ENCODE results near the gene ARID5A. TPM values are rescaled to one million over a fixed set of nuclear protein-coding genes. Genes with fewer than 3 reads are reported as not detected.

Gene ARID5A
- total and polyA plus RNA-seq, 2 experiments from 2014 or later: 15.2 to 19.5 TPM

DNA sequence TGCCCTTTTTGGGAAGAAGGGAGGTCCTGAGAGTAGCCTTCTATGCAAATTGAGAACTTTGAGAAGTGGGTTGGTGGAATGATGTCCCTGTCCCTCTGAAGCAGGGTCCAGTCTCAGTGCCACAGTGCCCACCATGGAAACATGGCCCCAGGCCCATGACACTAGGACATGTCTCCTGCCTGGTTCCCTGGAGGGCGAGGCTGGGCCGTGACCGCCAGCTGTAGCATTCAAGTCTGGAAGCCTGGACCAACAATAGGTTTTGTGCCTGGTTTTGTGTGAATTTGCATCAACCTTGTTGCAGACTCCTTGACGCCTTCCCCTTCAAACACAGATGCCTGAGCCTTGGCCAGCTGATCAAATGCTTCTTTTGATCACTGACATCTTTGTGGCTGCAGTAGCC is 27.5 kb downstream of the ARID5A start:
- no peaks in the 10 kb centered on the region for H3K9me2 ChIP-seq (ENCODE audit: insufficient read depth)
- no peaks in the 10 kb centered on the region for H3K27me3 ChIP-seq (replicated peaks; ENCODE audit: insufficient read depth)
- no peak overlapping the region for H2AFZ ChIP-seq
- WGBS, 2 experiments (ENCODE audit: low coverage in 1 of 2, low lambda C conversion rate in 2 of 2, missing lambda C conversion rate in 2 of 2): 70 to 73% methylated on average over 4 of the region's 4 CpGs
- in situ Hi-C loops (cut with MboI): no loop called here
- H3K36me3 ChIP-seq (ENCODE audit: low read depth): no peaks in the 10 kb centered on the region
- no peak for DNase-seq
- H3K4me2 ChIP-seq (ENCODE audit: unreplicated experiment): no peak overlapping the region
- TF ChIP-seq EZH2 (IDR thresholded peaks at IDR 0.05; ENCODE audit: insufficient read depth, poor library complexity, severe bottlenecking) (no peak), EZH2phosphoT487 (IDR thresholded peaks at IDR 0.05; ENCODE audit: insufficient read depth, low read depth) (no peak)
- H3K4me3 ChIP-seq: no peak overlapping the region
- no peak overlapping the region for H3K27ac ChIP-seq
- H3K9ac ChIP-seq: no peak overlapping the region
- no peaks in the 10 kb centered on the region for H3K9me3 ChIP-seq (ENCODE audit: low read depth)
- no peaks in the 10 kb centered on the region for H3K4me1 ChIP-seq (ENCODE audit: insufficient read depth)
- H3F3A ChIP-seq (ENCODE audit: insufficient read depth): no peaks in the 10 kb centered on the region
- H4K20me1 ChIP-seq (ENCODE audit: insufficient read depth): no peaks in the 10 kb centered on the region
- no peaks in the 10 kb centered on the region for H3K79me2 ChIP-seq (ENCODE audit: insufficient read depth)

DNA sequence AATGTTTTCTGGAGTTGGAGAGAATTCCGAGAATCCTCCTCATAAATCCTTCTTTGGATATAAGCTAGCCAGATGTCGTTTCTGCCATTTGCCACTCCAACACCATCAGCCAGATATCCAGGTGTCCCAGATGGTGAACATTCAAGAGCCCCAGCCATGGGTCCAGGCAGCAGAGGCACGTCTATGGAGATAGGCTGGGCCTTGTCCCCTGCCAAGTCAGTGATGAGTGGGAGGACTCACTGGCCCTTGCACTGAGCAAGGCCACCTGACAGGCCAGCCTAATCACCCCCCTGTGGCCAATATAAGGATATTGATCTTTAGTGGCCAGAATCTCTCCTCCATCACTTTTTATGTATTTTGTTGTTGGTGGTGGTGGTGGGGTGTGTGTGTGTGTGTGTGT is 28.0 kb downstream of the ARID5A start:
- H3K4me2 ChIP-seq (ENCODE audit: unreplicated experiment): no peak overlapping the region
- in situ Hi-C loops (cut with MboI): no loop called here
- TF ChIP-seq EZH2phosphoT487 (IDR thresholded peaks at IDR 0.05; ENCODE audit: insufficient read depth, low read depth) (no peak), EZH2 (IDR thresholded peaks at IDR 0.05; ENCODE audit: insufficient read depth, poor library complexity, severe bottlenecking) (no peak)
- H3K27ac ChIP-seq: no peak overlapping the region
- no peaks in the 10 kb centered on the region for H3K4me1 ChIP-seq (ENCODE audit: insufficient read depth)
- H4K20me1 ChIP-seq (ENCODE audit: insufficient read depth): no peaks in the 10 kb centered on the region
- no peaks in the 10 kb centered on the region for H3F3A ChIP-seq (ENCODE audit: insufficient read depth)
- no peak overlapping the region for H2AFZ ChIP-seq
- no peaks in the 10 kb centered on the region for H3K27me3 ChIP-seq (replicated peaks; ENCODE audit: insufficient read depth)
- 49 to 54% methylated on average over 3 of the region's 3 CpGs for WGBS, 2 experiments (ENCODE audit: low coverage in 1 of 2, low lambda C conversion rate in 2 of 2, missing lambda C conversion rate in 2 of 2)
- no peak for DNase-seq
- H3K9me3 ChIP-seq (ENCODE audit: low read depth): no peaks in the 10 kb centered on the region
- no peaks in the 10 kb centered on the region for H3K36me3 ChIP-seq (ENCODE audit: low read depth)
- H3K79me2 ChIP-seq (ENCODE audit: insufficient read depth): no peaks in the 10 kb centered on the region
- no peak overlapping the region for H3K9ac ChIP-seq
- no peak overlapping the region for H3K4me3 ChIP-seq
- H3K9me2 ChIP-seq (ENCODE audit: insufficient read depth): no peaks in the 10 kb centered on the region

DNA sequence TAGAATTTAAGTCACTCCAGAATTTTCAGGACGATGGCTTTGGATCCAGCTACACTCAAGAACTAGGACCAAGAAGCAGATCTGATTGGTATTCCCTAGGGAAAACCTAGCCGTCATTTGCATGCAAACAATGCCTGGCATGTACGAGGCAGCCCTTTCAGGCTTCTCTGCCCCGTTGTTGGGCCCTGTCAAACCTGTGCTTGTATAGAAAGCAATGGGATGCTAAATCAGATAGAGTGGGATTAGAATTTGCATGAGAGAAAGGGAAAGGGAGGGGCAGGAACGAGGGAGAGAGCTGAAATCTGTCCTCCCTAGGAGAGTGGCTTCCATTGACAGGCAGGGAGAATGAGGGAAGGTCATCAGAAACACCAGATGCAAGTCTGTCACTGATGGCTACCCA is 28.6 kb downstream of the ARID5A start:
- no peaks in the 10 kb centered on the region for H3K9me2 ChIP-seq (ENCODE audit: insufficient read depth)
- no peaks in the 10 kb centered on the region for H4K20me1 ChIP-seq (ENCODE audit: insufficient read depth)
- H2AFZ ChIP-seq: no peak overlapping the region
- H3K9me3 ChIP-seq (ENCODE audit: low read depth): no peaks in the 10 kb centered on the region
- H3K27me3 ChIP-seq (replicated peaks; ENCODE audit: insufficient read depth): no peaks in the 10 kb centered on the region
- no peaks in the 10 kb centered on the region for H3F3A ChIP-seq (ENCODE audit: insufficient read depth)
- H3K4me1 ChIP-seq (ENCODE audit: insufficient read depth): no peaks in the 10 kb centered on the region
- in situ Hi-C loops (cut with MboI): no loop called here
- H3K79me2 ChIP-seq (ENCODE audit: insufficient read depth): no peaks in the 10 kb centered on the region
- no peak overlapping the region for H3K9ac ChIP-seq
- no peak overlapping the region for H3K27ac ChIP-seq
- TF ChIP-seq EZH2phosphoT487 (IDR thresholded peaks at IDR 0.05; ENCODE audit: insufficient read depth, low read depth) (no peak), EZH2 (IDR thresholded peaks at IDR 0.05; ENCODE audit: insufficient read depth, poor library complexity, severe bottlenecking) (no peak)
- H3K4me3 ChIP-seq: no peak overlapping the region
- H3K36me3 ChIP-seq (ENCODE audit: low read depth): no peaks in the 10 kb centered on the region
- H3K4me2 ChIP-seq (ENCODE audit: unreplicated experiment): no peak overlapping the region
- WGBS, 2 experiments (ENCODE audit: low coverage in 1 of 2, low lambda C conversion rate in 2 of 2, missing lambda C conversion rate in 2 of 2): 66 to 74% methylated on average over 5 of the region's 5 CpGs
- DNase-seq: no peak

DNA sequence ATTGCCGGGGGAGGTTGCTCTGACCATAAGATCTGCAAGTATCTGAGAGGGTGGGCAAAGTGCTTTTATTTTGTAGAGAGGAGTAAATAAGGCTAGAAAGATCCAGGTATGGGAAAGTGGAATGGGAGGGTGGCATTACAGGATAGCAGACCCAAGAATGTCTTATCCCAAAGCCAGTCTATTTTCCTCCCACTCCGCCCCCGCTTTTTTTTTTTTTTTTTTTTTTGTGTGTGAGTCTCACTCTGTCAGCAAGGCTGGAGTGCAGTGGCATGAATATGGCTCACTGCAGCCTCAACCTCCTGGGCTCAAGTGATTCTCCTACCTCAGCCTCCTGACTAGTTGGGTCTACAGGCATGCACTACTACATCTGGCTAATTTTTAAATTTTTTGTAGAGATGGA is 31.5 kb downstream of the ARID5A start:
- H3F3A ChIP-seq (ENCODE audit: insufficient read depth): no peaks in the 10 kb centered on the region
- no peak overlapping the region for H2AFZ ChIP-seq
- no peaks in the 10 kb centered on the region for H4K20me1 ChIP-seq (ENCODE audit: insufficient read depth)
- WGBS, 2 experiments (ENCODE audit: low coverage in 1 of 2, low lambda C conversion rate in 2 of 2, missing lambda C conversion rate in 2 of 2): 92 to 97% methylated on average over 1 to 3 of the region's 3 CpGs
- H3K9ac ChIP-seq: no peak overlapping the region
- no peaks in the 10 kb centered on the region for H3K9me2 ChIP-seq (ENCODE audit: insufficient read depth)
- TF ChIP-seq EZH2 (IDR thresholded peaks at IDR 0.05; ENCODE audit: insufficient read depth, poor library complexity, severe bottlenecking): no peak
- TF ChIP-seq EZH2phosphoT487 (IDR thresholded peaks at IDR 0.05; ENCODE audit: insufficient read depth, low read depth): no peak
- no peaks in the 10 kb centered on the region for H3K9me3 ChIP-seq (ENCODE audit: low read depth)
- no peak overlapping the region for H3K27ac ChIP-seq
- H3K4me1 ChIP-seq (ENCODE audit: insufficient read depth): no peaks in the 10 kb centered on the region
- H3K4me3 ChIP-seq: no peak overlapping the region
- no peaks in the 10 kb centered on the region for H3K36me3 ChIP-seq (ENCODE audit: low read depth)
- H3K79me2 ChIP-seq (ENCODE audit: insufficient read depth): no peaks in the 10 kb centered on the region
- in situ Hi-C loops (cut with MboI): no loop called here
- H3K27me3 ChIP-seq (replicated peaks; ENCODE audit: insufficient read depth): no peaks in the 10 kb centered on the region
- DNase-seq: no peak
- H3K4me2 ChIP-seq (ENCODE audit: unreplicated experiment): no peak overlapping the region

DNA sequence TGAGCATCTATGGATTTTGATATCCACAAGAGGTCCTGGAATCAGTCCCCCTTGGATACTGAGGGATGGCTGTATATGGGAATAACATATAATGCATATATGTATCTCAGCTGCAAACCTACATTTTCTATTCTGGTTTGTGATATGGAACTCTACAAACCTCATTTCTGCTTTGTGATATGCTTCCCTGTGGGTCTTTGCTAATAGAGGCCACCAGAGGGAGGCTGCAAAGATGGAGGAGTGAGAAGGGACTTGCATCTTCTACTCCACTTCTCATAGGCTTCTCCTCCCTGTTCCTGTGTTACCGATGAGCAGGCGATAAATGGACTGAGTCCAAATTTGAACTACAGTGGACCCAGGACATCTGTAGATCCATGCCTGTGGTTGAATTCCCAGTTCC is 37.8 kb downstream of the ARID5A start:
- DNase-seq: peak; percentile 9
- Histone ChIP-seq H3K4me1 (ENCODE audit: insufficient read depth) (no peaks in the 10 kb centered on the region), H3K27me3 (replicated peaks; ENCODE audit: insufficient read depth) (no peaks in the 10 kb centered on the region), H4K20me1 (ENCODE audit: insufficient read depth) (no peaks in the 10 kb centered on the region), H3K4me3 (no peak overlapping the region), H3K36me3 (ENCODE audit: low read depth) (no peaks in the 10 kb centered on the region), H3K9me3 (ENCODE audit: low read depth) (no peaks in the 10 kb centered on the region), H3K9ac (no peak overlapping the region), H3K4me2 (ENCODE audit: unreplicated experiment) (no peak overlapping the region), H2AFZ (no peak overlapping the region), H3K79me2 (ENCODE audit: insufficient read depth) (no peaks in the 10 kb centered on the region), H3K27ac (no peak overlapping the region), H3K9me2 (ENCODE audit: insufficient read depth) (no peaks in the 10 kb centered on the region), H3F3A (ENCODE audit: insufficient read depth) (no peaks in the 10 kb centered on the region)
- in situ Hi-C loops (cut with MboI): no loop called here
- 73 to 84% methylated on average over 2 of the region's 2 CpGs for whole genome bisulfite sequencing, 2 experiments (ENCODE audit: low coverage in 1 of 2, low lambda C conversion rate in 2 of 2, missing lambda C conversion rate in 2 of 2)
- TF ChIP-seq EZH2phosphoT487 (IDR thresholded peaks at IDR 0.05; ENCODE audit: insufficient read depth, low read depth): no peak
- no peak for TF ChIP-seq EZH2 (IDR thresholded peaks at IDR 0.05; ENCODE audit: insufficient read depth, poor library complexity, severe bottlenecking)

All from GM23248 (cell line).